ENCODE data around the gene PLXNB2.
A peak's percentile ranks its signal among the peaks of the same experiment; 100 is the strongest.

PLXNB2 gene

DNA sequence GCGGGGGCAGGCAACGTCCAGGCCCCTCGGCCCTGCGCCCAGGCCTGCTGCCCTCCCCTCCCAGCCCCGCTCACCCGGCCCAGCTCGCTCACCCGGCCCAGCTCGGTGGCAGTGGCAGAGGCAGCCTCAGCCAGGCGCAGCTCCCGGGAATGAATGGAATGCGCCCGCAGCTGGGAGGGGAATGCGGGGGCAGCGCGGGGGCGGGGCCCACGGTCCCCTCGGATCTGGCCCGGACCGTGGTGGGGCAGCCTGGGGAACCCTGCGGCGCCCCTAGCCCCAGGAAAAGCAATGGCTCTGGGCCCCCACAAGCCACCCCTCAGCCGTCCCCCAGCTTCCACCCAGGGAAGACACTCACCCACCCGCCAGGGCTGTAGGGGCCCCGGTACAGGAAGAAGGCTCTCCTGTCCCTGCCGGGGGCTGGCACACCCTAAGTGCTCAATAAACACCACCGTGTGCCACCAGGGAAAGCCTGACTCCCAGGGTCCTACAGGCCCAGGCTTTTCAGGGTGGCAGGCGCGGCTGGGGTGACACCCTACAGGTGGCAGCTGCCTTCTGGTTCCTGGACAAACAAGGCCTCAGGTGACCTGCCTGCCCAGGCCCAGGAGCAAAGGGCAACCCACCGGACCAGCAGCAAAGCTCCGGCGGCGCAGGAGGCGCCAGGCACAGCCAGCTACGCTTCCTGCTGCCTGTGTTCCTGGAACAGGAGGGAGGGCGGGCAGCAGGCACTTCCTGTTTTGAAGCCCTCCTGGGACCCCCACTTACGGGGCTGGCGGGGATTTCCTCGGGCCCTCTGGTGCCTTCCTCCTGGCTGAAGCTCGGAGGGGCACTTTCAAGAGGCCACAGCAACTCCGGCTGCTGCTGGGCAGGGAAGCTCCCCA, 13.8 kb downstream of the PLXNB2 start:
- peak; percentile 53 for DNase-seq
- no peak for TF ChIP-seq CTCF (IDR thresholded peaks at IDR 0.05; ENCODE audit: low read depth, low read length, missing control alignments)
- Histone ChIP-seq H3K27ac (peak overlapping the region; percentile 68), H3K27me3 (replicated peaks) (no peaks in the 10 kb centered on the region), H3K4me3 (ENCODE audit: low read depth, low read length) (peak overlapping the region; percentile 22), H3K36me3 (replicated peaks) (peaks cover 20% of the 10 kb centered on the region)
- in situ Hi-C loops (cut with HindIII; ENCODE audit: low pct_ligation_motif_present, low sequenced_read_pairs): no loop called here

DNA sequence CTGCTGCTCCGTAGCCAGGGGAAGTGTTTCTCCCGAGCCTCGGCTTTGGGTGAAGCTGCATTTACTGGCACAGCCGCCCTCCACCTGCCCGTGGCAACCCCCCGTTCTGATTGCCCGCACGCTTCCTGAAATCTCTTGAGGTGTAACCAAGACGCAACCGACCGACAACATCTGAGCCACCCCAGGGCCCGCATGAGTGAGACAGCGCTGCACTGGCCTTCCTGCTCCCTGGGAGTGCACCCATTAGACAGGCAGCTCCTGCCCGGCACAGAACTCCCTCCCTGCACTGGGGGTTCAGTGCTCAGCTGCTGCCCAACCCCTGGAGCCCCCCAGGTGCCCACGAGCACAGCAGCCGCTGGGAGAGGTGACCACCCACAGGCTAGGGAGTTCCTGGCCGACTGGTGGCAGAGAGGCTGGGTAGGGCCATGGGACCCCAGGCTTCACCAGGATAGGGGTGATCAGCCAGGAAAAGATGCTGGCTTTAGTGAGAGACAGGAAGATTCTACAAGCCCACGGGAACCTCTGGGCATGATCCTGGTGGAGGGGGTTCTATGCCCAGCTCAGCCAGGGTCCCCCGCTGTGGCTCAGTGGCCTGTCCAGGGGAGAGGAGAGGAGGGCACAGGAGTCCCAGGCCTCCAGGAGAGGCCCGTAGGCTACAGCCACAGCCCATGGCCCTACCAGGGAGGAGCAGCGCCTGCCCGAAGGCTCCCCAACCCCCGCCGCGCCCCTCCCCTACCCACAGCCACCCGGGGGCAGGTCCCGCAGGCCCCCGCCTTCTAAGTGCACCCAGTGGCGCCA, 14.6 kb downstream of the PLXNB2 start:
- H3K27ac ChIP-seq: peak overlapping the region; percentile 68
- TF ChIP-seq CTCF (IDR thresholded peaks at IDR 0.05; ENCODE audit: low read depth, low read length, missing control alignments): no peak
- H3K27me3 ChIP-seq (replicated peaks): no peaks in the 10 kb centered on the region

DNA sequence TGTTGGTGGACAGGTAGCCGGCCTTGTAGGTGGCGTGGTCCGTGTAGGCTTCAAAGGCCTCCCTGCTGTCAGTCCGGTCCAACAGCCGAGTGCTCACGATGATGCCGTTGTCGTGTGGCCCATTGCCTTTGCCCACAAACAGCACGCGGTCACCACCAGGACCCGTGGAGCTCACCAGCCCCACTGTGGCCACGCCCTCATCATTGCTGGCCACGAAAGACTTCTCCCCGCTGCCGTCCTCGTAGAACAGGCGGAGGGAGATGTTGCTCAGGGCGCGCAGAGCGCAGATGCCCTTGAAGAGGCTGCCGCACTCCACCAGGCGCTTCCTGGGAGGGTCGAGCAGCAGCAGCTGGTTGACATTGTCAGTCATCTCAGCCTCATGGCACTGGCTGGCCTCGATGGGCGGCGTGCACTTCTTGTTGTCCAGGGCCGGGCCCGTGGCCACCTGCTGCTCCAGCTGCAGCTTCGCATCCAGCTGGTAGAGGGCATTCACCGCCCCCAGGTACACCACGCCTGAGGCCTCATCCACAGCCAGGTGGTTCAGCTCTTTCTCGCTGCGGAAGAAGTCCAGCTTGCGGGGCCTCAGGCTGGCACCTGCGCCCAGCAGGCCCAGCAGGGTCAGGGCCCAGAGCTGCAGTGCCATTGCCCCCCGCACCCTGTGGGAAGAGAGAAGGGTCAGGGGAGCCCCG, 17.4 kb downstream of the PLXNB2 start:
- no peak for TF ChIP-seq CTCF (IDR thresholded peaks at IDR 0.05; ENCODE audit: low read depth, low read length, missing control alignments)
- Histone ChIP-seq H3K27me3 (replicated peaks) (no peaks in the 10 kb centered on the region), H3K27ac (no peak overlapping the region), H3K4me3 (ENCODE audit: low read depth, low read length) (no peak overlapping the region), H3K36me3 (replicated peaks) (peaks cover 49% of the 10 kb centered on the region)
- DNase-seq: no peak
- in situ Hi-C loops (cut with HindIII; ENCODE audit: low pct_ligation_motif_present, low sequenced_read_pairs): no loop called here

More for the DNA sequence above, 14.6 kb downstream of the PLXNB2 start:
- no peak for DNase-seq
- Histone ChIP-seq H3K36me3 (replicated peaks) (peaks cover 27% of the 10 kb centered on the region), H3K4me3 (ENCODE audit: low read depth, low read length) (peak overlapping the region; percentile 22)
- in situ Hi-C loops (cut with HindIII; ENCODE audit: low pct_ligation_motif_present, low sequenced_read_pairs): no loop called here

- Histone ChIP-seq H3K27ac (no peak overlapping the region), H3K4me3 (ENCODE audit: low read depth, low read length) (no peak overlapping the region), H3K27me3 (replicated peaks) (no peaks in the 10 kb centered on the region), H3K36me3 (replicated peaks) (peaks cover 49% of the 10 kb centered on the region)
- in situ Hi-C loops (cut with HindIII; ENCODE audit: low pct_ligation_motif_present, low sequenced_read_pairs): no loop called here
- no peak for DNase-seq
- no peak for TF ChIP-seq CTCF (IDR thresholded peaks at IDR 0.05; ENCODE audit: low read depth, low read length, missing control alignments)
Observed at GRCh38 chr22:50289151-50289941, 18.1 kb downstream of the PLXNB2 start.

DNA sequence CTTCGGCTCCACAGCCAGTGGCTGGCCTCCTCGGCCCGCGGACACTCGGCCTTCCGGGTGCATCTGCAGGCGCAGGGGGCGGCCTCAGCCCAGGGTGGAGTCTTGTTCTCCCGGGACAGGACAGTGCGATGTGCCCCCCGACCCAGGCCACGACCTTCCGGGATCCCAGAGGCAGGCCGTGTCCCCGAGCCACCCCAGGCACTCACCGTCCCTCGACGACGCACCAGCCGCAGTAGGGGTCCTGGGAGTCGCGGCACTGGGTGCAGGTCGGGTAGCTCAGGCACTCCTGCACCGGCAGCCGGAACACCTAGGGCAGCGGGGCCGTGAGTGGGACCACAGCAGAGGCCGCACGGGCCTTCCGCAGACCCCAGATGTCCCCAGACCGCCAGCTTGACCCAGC, 19.7 kb downstream of the PLXNB2 start:
- no peak overlapping the region for H3K4me3 ChIP-seq (ENCODE audit: low read depth, low read length)
- H3K27me3 ChIP-seq (replicated peaks): no peaks in the 10 kb centered on the region
- no peak for DNase-seq
- H3K27ac ChIP-seq: no peak overlapping the region
- no peak for TF ChIP-seq CTCF (IDR thresholded peaks at IDR 0.05; ENCODE audit: low read depth, low read length, missing control alignments)
- H3K36me3 ChIP-seq (replicated peaks): peaks cover 54% of the 10 kb centered on the region
- in situ Hi-C loops (cut with HindIII; ENCODE audit: low pct_ligation_motif_present, low sequenced_read_pairs): no loop called here
